ENCODE data around the gene CXCL5.

CXCL5 gene

DNA sequence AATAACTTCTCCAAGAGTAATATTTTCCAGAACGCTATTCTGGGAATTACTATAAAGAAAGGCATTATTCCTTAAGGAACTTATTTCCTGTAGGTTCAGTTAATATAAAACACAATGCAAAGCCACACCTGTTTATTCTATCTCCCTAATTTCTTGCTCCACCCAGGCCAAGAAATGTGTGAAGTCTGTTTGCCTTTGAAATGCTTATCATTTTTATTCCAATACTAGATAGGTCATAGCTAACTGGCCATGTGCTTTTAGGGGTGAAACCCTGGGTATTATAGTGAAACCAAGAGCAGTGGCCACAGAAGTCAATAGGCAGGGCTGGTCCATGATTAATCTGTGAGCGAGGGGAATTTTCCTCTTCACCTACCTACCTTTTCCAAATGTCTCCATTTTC lies 25.2 kb upstream of the CXCL5 start:
- DNase-seq (ENCODE audit: low read depth, low spot score), result no peak
- Histone ChIP-seq H3K9ac (ENCODE audit: insufficient read length) (no peak overlapping the region), H3K9me3 (ENCODE audit: low read depth, low read length) (no peaks in the 10 kb centered on the region), H3K27ac (no peak overlapping the region), H3K4me3 (no peak overlapping the region), H3K36me3 (ENCODE audit: insufficient read depth, low read length) (no peaks in the 10 kb centered on the region)
- TF ChIP-seq EZH2 (IDR thresholded peaks at IDR 0.05), result no peak
- no peak for TF ChIP-seq FOXP2 (optimal IDR thresholded peaks at IDR 0.05; ENCODE audit: control extremely low read depth, extremely low read length, insufficient read depth)
- no peak for TF ChIP-seq POLR2AphosphoS5 (IDR thresholded peaks at IDR 0.05; ENCODE audit: borderline replicate concordance, low read depth, low read length)

DNA sequence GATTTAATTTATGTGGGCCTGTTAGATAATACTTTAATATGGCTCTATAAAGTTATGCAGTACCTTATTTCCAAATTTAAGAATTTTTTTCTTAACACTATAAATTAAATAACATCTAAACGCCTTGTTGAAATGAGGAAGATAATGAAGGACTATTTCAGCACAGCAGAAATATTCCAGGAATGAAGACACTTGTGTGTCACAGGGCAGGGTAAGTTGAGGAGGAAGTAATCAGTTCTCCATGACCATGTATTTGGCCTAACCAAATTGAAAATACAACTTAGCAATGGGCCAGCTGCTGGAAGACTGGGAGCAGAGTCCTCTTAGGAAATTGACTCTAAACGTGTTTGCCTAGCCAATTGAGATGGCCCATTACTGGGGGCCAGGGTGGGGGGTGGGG lies 23.1 kb upstream of the CXCL5 start:
- no peaks in the 10 kb centered on the region for H3K9me3 ChIP-seq (ENCODE audit: low read depth, low read length)
- H3K27ac ChIP-seq, result no peak overlapping the region
- no peak overlapping the region for H3K4me3 ChIP-seq
- no peak overlapping the region for H3K9ac ChIP-seq (ENCODE audit: insufficient read length)
- DNase-seq (ENCODE audit: low read depth, low spot score), result no peak
- TF ChIP-seq POLR2AphosphoS5 (IDR thresholded peaks at IDR 0.05; ENCODE audit: borderline replicate concordance, low read depth, low read length) (no peak), EZH2 (IDR thresholded peaks at IDR 0.05) (no peak), FOXP2 (optimal IDR thresholded peaks at IDR 0.05; ENCODE audit: control extremely low read depth, extremely low read length, insufficient read depth) (no peak)
- no peaks in the 10 kb centered on the region for H3K36me3 ChIP-seq (ENCODE audit: insufficient read depth, low read length)

- Histone ChIP-seq H3K9ac (ENCODE audit: insufficient read length) (no peak overlapping the region), H3K4me3 (no peak overlapping the region), H3K9me3 (ENCODE audit: low read depth, low read length) (no peaks in the 10 kb centered on the region), H3K36me3 (ENCODE audit: insufficient read depth, low read length) (no peaks in the 10 kb centered on the region), H3K27ac (no peak overlapping the region)
- TF ChIP-seq POLR2AphosphoS5 (IDR thresholded peaks at IDR 0.05; ENCODE audit: borderline replicate concordance, low read depth, low read length) (no peak), EZH2 (IDR thresholded peaks at IDR 0.05) (no peak), FOXP2 (optimal IDR thresholded peaks at IDR 0.05; ENCODE audit: control extremely low read depth, extremely low read length, insufficient read depth) (no peak)
- no peak for DNase-seq (ENCODE audit: low read depth, low spot score)
Measured at GRCh38 chr4:74018771-74019170, 20.3 kb upstream of the CXCL5 start.

DNA sequence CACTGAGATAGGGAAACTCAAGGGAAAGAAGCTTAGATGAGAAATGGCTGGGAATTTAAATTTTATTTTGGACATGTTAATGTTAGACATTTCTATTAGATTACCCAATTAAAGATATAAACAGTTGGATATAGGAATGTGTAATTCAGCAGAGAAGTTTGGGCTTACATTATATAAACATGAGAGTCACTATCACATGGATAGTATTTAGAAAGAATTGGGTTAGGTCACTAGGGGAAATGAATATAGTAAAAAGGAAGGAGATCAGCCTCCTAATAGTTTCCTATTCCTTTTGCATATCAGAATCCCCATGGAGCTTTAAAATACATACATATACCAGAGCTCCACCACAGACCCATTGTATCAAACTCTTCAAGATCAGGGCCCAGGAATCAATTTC lies 19.6 kb upstream of the CXCL5 start:
- DNase-seq (ENCODE audit: low read depth, low spot score), result no peak
- TF ChIP-seq FOXP2 (optimal IDR thresholded peaks at IDR 0.05; ENCODE audit: control extremely low read depth, extremely low read length, insufficient read depth), result no peak
- H3K9me3 ChIP-seq (ENCODE audit: low read depth, low read length), result no peaks in the 10 kb centered on the region
- no peak overlapping the region for H3K27ac ChIP-seq
- H3K9ac ChIP-seq (ENCODE audit: insufficient read length), result no peak overlapping the region
- H3K4me3 ChIP-seq, result no peak overlapping the region
- H3K36me3 ChIP-seq (ENCODE audit: insufficient read depth, low read length), result no peaks in the 10 kb centered on the region

- no peak overlapping the region for H3K9ac ChIP-seq (ENCODE audit: insufficient read length)
- TF ChIP-seq EZH2 (IDR thresholded peaks at IDR 0.05) (no peak), POLR2AphosphoS5 (IDR thresholded peaks at IDR 0.05; ENCODE audit: borderline replicate concordance, low read depth, low read length) (no peak), FOXP2 (optimal IDR thresholded peaks at IDR 0.05; ENCODE audit: control extremely low read depth, extremely low read length, insufficient read depth) (no peak)
- DNase-seq (ENCODE audit: low read depth, low spot score), result no peak
- H3K9me3 ChIP-seq (ENCODE audit: low read depth, low read length), result no peaks in the 10 kb centered on the region
- H3K36me3 ChIP-seq (ENCODE audit: insufficient read depth, low read length), result no peaks in the 10 kb centered on the region
- no peak overlapping the region for H3K4me3 ChIP-seq
- no peak overlapping the region for H3K27ac ChIP-seq
Measured at GRCh38 chr4:74016068-74016467, 17.6 kb upstream of the CXCL5 start.

DNA sequence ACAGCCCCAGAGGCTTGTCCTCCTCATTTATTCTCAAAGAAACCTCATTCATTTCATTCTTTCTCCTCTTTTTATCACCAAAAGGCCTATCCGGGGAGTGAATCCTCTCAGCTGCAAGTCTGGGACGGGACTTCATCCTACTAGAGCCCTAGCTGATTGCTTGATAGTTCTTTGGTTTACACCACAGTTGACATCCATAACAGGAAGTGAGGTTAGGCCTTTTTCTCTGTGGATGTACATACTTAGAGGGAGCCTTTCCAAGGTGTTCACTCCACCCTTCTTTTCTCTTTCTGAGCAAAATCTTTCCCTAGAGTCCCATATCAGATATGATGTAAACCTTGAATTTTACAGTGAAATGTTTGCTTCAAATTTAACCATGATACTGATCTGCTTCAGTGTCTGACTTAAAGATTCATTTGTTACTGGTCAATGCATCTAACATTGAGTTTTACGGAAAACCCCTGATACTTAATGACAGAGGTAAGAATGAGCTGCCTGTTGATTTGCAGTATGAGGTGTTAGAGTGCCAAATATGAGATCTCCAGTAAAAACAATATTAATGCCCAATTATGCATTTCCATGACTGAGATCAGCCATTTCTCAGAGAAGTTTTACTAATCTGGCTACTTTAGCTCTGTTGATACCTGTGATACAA lies 16.8 kb upstream of the CXCL5 start:
- TF ChIP-seq POLR2AphosphoS5 (IDR thresholded peaks at IDR 0.05; ENCODE audit: borderline replicate concordance, low read depth, low read length) (no peak), FOXP2 (optimal IDR thresholded peaks at IDR 0.05; ENCODE audit: control extremely low read depth, extremely low read length, insufficient read depth) (no peak), EZH2 (IDR thresholded peaks at IDR 0.05) (no peak)
- H3K9ac ChIP-seq (ENCODE audit: insufficient read length), result no peak overlapping the region
- H3K36me3 ChIP-seq (ENCODE audit: insufficient read depth, low read length), result no peaks in the 10 kb centered on the region
- no peaks in the 10 kb centered on the region for H3K9me3 ChIP-seq (ENCODE audit: low read depth, low read length)
- no peak overlapping the region for H3K27ac ChIP-seq
- no peak overlapping the region for H3K4me3 ChIP-seq
- DNase-seq (ENCODE audit: low read depth, low spot score), result no peak

DNA sequence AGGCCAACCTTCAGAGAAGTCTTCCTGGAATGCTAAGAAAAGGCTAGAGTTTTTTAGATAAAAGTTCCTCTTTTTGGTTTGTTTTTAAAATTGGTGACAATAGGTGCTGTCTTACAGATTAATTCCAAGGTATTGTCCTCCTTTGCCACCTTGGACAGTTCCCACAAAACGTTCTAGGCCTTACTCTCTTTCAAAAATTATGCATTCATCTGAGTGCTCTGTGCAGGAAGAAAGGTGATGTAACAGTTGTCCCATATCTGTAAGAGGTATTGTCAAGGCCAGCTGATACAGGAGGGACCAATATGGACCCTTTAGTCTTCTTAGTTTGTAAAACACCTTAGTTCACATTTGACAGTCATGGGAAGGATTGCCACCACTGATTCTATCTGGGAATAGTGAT lies 15.9 kb upstream of the CXCL5 start:
- no peak overlapping the region for H3K4me3 ChIP-seq
- no peaks in the 10 kb centered on the region for H3K36me3 ChIP-seq (ENCODE audit: insufficient read depth, low read length)
- DNase-seq (ENCODE audit: low read depth, low spot score), result no peak
- H3K9ac ChIP-seq (ENCODE audit: insufficient read length), result no peak overlapping the region
- H3K9me3 ChIP-seq (ENCODE audit: low read depth, low read length), result no peaks in the 10 kb centered on the region
- TF ChIP-seq POLR2AphosphoS5 (IDR thresholded peaks at IDR 0.05; ENCODE audit: borderline replicate concordance, low read depth, low read length) (no peak), EZH2 (IDR thresholded peaks at IDR 0.05) (no peak), FOXP2 (optimal IDR thresholded peaks at IDR 0.05; ENCODE audit: control extremely low read depth, extremely low read length, insufficient read depth) (no peak)
- no peak overlapping the region for H3K27ac ChIP-seq

DNA sequence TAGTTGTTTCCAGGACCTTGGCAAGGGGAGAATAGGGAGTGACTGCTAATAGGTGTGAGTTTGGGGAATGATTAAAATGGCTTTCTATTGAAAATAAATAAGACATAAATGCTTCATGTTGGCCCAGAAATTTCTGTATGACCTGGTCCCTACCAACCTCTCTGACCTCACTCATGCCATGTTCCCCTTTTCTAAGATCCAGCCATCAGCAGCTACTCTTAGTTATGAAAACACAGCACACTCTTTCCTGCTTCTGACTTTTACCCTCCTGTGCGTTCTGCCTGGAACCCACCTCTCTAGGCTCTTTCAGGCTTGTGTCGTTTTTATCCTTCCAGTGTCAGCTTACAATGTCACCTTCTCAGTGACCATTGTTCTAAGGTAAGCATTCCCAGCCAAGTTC lies 14.8 kb upstream of the CXCL5 start:
- Histone ChIP-seq H3K4me3 (no peak overlapping the region), H3K36me3 (ENCODE audit: insufficient read depth, low read length) (no peaks in the 10 kb centered on the region), H3K27ac (no peak overlapping the region), H3K9ac (ENCODE audit: insufficient read length) (no peak overlapping the region), H3K9me3 (ENCODE audit: low read depth, low read length) (no peaks in the 10 kb centered on the region)
- TF ChIP-seq FOXP2 (optimal IDR thresholded peaks at IDR 0.05; ENCODE audit: control extremely low read depth, extremely low read length, insufficient read depth), result no peak
- no peak for TF ChIP-seq EZH2 (IDR thresholded peaks at IDR 0.05)
- TF ChIP-seq POLR2AphosphoS5 (IDR thresholded peaks at IDR 0.05; ENCODE audit: borderline replicate concordance, low read depth, low read length), result no peak
- no peak for DNase-seq (ENCODE audit: low read depth, low spot score)

DNA sequence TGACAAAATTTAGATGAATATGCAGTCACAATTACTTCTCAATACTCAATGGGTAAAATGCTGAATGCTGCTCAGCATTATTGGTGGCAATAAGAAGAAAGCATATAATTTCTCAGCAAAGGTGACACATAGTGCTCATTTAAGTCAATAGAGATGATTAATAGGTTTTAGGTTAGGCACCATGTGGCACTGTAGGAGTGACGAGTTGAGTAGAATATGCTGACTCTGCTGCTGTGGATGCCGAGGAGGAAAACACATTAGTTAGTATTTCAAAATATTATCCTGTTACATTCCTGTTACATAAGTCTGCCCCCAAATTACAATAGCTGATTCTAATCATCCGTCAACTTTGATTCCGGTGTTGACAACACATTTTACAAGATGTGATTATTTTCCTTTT lies 13.7 kb upstream of the CXCL5 start:
- Histone ChIP-seq H3K4me3 (no peak overlapping the region), H3K27ac (no peak overlapping the region), H3K9me3 (ENCODE audit: low read depth, low read length) (no peaks in the 10 kb centered on the region), H3K9ac (ENCODE audit: insufficient read length) (no peak overlapping the region), H3K36me3 (ENCODE audit: insufficient read depth, low read length) (no peaks in the 10 kb centered on the region)
- DNase-seq (ENCODE audit: low read depth, low spot score), result no peak
- no peak for TF ChIP-seq FOXP2 (optimal IDR thresholded peaks at IDR 0.05; ENCODE audit: control extremely low read depth, extremely low read length, insufficient read depth)
- no peak for TF ChIP-seq POLR2AphosphoS5 (IDR thresholded peaks at IDR 0.05; ENCODE audit: borderline replicate concordance, low read depth, low read length)
- no peak for TF ChIP-seq EZH2 (IDR thresholded peaks at IDR 0.05)
